Vagina (tissue), 2 donors: Measurements from ENCODE around the gene ATPAF1.

Experiments used
- POLR2A ChIP-seq, 2 donors: fragments of 450-650 bp; IDR thresholded peaks; one replicate each; pipeline ENCODE4 v1.6.1; 2017; ENCODE audit warnings: antibody characterized with exemption in 2 of 2, mild to moderate bottlenecking in 2 of 2, moderate library complexity in 2 of 2
- TF ChIP-seq, protein P1 (sequence below), 3 experiments: fragments of 450-650 bp in 2 of 3; fragments of 200-600 bp in 1 of 3; sonication (generic) in 1 of 3; IDR thresholded peaks; one replicate each; pipeline ENCODE4 v1.5.1; 2017 to 2019; ENCODE audit warnings: antibody characterized with exemption in 3 of 3, mild to moderate bottlenecking in 2 of 3, moderate library complexity in 2 of 3

DNA sequence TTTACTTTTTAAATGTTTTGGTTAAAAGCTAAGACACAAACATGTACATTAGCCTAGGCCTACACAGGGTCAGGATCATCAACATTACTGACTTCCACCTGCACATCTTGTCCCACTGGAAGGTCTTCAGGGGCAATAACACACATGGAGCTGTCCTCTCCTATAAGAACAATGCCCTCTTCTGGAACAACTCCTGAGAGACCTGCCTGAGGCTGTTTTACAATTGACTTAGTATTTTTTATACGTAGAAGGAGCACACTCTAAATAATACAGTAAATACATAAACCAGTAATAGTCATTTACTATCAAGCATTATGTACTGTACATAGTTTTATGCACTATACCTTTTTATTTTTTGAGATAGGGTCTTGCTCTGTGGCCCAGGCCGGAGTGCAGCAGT is 37.4 kb downstream of the ATPAF1 start:
- TF ChIP-seq, protein P1, sequence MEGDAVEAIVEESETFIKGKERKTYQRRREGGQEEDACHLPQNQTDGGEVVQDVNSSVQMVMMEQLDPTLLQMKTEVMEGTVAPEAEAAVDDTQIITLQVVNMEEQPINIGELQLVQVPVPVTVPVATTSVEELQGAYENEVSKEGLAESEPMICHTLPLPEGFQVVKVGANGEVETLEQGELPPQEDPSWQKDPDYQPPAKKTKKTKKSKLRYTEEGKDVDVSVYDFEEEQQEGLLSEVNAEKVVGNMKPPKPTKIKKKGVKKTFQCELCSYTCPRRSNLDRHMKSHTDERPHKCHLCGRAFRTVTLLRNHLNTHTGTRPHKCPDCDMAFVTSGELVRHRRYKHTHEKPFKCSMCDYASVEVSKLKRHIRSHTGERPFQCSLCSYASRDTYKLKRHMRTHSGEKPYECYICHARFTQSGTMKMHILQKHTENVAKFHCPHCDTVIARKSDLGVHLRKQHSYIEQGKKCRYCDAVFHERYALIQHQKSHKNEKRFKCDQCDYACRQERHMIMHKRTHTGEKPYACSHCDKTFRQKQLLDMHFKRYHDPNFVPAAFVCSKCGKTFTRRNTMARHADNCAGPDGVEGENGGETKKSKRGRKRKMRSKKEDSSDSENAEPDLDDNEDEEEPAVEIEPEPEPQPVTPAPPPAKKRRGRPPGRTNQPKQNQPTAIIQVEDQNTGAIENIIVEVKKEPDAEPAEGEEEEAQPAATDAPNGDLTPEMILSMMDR (IDR thresholded peaks at IDR 0.05): no peak
- TF ChIP-seq POLR2A (IDR thresholded peaks at IDR 0.05): no peak
